ENCODE results near the gene GPR143.

The GPR143 gene

DNA sequence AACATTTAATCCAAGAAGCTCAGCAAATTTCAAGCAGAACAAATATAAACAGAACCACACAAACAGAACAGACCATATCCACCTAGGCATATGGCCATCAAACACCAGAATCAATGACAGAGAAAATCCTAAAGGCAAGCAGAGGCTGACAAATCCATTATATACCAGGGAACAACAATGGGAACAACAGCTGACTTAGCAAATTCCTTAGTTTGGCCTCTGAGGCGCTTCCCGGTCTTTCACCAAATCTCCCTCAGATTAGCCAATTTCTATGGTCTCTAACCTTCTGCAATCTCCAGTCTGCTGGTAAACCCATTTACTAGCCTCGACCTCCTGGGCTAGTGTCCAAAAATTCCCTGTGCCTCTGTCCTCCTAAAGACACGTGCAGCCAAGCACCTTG is 59.2 kb downstream of the GPR143 start:
- DNase-seq = no peak

GRCh38 chrX:9704876-9705465 is 60.7 kb downstream of the GPR143 start:
- no peak for DNase-seq

GRCh38 chrX:9703406-9703805 is 62.2 kb downstream of the GPR143 start:
- no peak for DNase-seq

- DNase-seq = no peak
These were observed 63.9 kb downstream of the GPR143 start for GRCh38 chrX:9701790-9702189.

DNA sequence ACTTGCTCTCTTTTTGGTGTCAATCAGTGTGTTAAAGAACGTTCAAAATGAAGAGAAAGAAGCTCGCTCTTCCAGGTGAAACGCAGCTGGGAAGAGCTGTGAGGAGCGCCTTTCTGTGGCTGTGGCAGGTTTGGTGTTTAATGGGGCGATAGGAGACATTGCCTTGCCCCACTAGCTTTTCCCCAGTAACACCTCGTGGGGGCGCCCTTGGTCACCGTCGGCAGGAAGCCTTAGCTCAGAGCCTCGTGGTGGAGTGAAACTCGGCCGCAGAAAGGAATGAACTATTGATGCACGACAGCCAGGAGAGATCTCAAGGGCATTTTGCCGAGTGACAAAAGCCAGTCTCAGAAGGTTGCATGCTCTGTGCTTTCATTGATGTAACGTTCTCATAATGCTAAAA is 65.1 kb downstream of the GPR143 start:
- DNase-seq = no peak

- DNase-seq = no peak
These were observed 67.1 kb downstream of the GPR143 start for GRCh38 chrX:9698576-9698975.

DNA sequence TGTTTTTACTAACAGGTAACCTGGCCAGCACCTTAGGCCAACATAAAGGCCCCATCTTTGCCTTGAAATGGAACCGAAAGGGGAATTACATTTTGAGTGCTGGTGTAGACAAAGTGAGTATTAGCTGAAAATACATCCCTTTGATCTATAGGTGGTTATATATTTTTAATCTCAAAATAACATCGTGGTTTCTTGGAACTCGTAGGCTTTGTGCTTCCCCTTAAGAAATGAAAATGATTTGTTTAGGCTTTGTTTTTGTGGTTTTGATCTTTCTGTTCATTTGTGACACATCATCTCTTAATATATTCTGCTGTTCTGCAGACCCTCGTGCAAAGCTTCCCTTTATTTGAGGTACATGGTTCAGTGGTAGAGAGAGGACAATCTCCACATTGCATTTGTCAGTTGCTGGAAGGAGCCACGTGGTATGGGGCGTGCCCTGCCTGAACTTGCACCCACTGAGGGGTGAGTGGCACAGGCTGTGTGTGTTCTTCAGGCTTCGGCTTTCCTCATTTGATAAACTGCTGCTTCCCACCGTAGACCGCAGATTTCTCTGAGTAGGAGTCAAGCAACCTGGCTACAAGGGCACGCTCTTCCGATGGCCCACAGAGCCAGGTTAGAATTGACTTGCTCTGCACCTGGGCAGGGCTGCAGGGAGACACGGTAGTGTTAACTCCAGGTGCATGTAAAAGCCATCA is 72.2 kb downstream of the GPR143 start:
- no peak for DNase-seq

DNA sequence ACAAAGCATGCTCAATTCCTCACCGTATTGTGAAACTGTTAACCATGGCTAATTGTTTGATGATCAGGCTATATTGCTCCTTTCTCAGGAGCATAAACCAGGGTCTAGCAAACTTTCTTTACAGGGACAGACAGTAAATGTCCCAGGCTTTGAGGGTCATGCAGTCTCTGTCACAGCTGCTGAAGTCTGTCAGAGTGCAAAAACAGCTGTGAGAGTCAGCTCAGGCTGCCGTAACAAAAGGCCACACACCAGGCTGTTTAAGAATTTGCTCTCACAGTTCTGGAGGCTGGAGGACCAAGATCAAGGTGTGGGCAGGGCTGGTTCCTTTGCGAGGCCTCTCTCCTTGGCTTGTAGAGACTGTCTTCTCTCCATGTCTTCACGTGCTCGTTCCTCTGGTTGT is 75.6 kb downstream of the GPR143 start:
- no peak for DNase-seq

- no peak for DNase-seq
These were observed 76.8 kb downstream of the GPR143 start for GRCh38 chrX:9688833-9689232.

DNA sequence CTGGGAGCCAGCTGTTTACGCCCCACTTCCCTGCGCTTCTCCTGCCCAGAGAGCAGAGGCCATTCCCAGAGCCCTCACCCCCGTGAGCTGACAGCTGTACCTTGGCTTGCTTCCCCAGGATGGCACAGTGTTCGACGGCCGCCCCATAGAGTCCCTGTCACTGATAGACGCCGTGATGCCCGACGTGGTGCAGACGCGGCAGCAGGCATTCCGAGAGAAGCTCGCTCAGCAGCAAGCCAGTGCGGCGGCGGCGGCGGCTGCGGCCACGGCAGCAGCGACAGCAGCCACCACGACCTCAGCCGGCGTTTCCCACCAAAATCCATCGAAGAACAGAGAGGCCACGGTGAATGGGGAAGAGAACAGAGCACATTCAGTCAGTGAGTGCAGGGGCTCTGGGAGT is 77.7 kb downstream of the GPR143 start:
- DNase-seq = no peak

DNA sequence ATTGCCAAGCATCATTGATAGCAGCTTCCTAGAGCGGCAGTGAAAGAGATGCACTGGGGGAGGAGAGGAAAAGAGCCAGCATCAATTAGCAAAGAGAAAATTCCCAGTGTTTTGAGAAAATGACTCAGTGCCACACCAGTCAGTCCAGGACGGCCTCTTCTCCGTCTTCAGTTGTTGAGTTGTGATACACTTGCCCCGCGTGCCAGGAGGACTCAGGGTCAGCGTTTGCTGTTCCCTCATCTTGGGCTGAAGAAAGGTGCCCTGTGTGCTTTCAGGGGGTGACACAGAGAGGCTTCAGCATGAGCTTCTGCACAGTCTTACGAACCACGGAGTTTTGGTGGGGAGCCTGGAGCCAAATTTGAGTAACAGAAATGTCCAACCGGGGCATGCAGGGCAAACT is 82.3 kb downstream of the GPR143 start:
- no peak for DNase-seq

DNA sequence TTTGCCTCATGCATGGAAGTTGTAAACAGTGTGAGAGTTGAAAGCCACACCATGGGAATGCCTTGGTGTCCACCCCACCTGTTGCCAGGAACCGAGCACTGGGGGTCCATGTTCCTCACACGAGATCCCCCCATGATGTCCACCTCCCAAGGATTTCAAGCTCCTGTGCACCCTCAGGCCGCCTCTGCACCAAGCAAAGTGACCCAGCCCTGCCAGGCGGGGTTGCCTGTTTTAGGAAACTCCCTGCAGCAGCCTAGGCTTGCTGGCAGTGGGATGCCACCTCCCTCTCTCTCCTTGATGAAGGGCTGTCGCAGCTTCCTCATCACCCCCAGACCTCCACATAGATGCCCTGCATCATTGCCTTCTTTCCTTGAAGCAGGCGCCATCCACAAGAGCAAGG is 82.8 kb downstream of the GPR143 start:
- no peak for DNase-seq

DNA sequence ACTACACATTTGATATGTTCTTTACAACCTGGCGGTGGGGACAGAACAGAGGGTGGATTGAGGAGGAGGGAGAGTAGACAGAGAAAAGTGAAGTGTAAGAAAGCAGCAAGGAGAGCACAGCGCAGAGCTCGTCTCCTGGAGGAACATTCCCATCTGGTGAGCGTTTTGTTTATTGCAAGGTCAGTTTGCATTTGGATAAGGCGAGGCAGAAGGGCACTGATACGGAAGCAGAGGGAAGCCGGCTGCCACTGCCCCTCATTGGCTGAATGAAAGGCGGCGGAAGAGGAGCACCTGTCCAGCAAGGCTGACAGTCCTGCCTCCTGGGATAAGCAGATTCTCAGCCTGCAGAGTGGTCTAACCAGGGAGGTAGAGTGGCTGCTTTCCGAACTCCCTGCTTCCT is 83.2 kb downstream of the GPR143 start:
- no peak for DNase-seq

- no peak for DNase-seq
These were observed 84.2 kb downstream of the GPR143 start for GRCh38 chrX:9681422-9681821.

- DNase-seq = no peak
These were observed 84.6 kb downstream of the GPR143 start for GRCh38 chrX:9681011-9681410.

- DNase-seq = no peak
These were observed 87.3 kb downstream of the GPR143 start for GRCh38 chrX:9678215-9678965.

GRCh38 chrX:9677098-9677739 is 88.4 kb downstream of the GPR143 start:
- no peak for DNase-seq

- no peak for DNase-seq
These were observed 88.9 kb downstream of the GPR143 start for GRCh38 chrX:9676738-9677097.

DNA sequence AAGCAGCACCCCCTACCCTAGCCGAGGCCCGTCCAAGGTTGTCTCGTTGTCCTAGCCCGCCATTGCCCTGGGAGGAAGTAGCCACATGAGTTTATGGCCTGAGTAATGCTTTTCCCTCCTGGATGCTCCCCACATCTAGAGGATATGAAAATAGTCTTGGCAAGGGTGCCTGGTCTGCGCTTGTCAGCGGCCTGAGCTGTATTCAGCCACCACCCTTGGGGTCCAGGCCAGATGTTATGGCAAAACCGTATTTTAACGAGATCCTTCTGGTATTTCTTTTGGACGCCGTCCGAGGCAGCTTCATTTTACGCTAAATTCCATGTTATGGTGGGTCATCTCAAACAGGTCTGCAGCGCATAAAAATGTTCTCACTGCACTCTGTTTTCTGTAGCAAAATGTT is 89.3 kb downstream of the GPR143 start:
- no peak for DNase-seq
